HG02973 (cell line): ENCODE results near the gene ENTPD5.
"Not testable (repeated sequence)": the region's sequence is repeated elsewhere in the genome, so short reads cannot be mapped to it uniquely, and the experiment has no call there.

Experiments used
- ATAC-seq: cut with Tn5 transposase; IDR thresholded peaks from one replicate; pipeline ENCODE4 v1.9.1; 2021; ENCODE audit warnings: moderate library complexity; ENCODE audit not compliant: unreplicated experiment

ENTPD5 gene

DNA sequence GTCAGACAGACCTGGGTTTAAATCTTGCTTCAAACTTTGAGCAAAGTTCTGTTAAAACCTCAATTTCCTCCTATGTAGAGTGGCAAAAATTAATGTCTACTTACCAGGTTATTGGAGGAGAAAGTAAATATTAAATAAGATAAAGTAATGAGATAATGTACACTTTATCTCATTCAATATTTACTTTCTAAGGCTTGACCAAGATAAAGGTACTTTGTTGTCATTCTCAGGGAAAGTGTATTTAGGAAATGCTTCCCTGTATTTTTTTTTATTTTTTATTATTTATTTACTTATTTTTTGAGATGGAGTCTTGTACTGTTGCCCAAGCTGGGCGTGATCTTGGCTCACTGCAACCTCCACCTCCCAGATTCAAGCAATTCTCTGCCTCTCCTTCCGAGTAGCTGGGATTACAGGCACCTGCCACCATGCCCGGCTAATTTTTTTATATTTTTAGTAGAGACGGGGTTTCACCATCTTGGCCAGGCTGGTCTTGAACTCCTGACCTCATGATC is 73.9 kb downstream of the ENTPD5 start:
- no peak for ATAC-seq

DNA sequence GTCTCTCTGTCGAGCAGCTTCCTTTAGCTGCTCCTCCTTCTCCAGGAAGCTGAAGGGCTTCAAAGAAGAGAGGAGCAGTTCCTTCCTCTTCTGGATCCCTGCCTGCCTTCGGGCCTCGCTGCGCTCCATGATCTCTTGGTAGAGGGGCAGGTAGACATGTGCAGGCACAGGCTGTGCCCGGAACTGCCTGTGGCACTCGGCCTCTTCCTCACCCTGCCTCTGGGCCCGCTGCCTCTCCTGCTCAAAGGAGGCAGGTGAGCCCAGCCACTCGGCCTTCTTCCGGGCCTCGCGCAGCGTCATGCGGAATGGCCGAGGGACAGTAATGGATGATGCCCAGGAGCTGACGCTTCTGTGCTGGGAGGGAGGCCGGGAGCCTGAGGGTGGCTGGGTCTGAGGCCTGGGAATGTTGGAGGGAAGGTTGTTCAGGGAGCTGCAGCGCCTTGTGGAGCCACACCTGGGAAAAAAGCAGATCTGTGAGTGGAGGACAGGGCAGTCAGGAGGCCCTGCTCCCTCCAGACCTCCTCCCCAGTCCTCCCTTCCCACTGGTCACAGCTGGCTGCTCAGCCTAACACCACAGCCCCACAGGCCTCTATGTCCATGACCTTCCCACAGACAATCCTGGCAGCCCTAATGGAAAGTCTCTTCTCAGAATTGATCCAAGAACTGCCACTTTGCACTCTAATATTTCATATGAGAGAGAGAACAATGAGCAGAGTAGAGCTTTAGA is 74.5 kb downstream of the ENTPD5 start:
- ATAC-seq = no peak

DNA sequence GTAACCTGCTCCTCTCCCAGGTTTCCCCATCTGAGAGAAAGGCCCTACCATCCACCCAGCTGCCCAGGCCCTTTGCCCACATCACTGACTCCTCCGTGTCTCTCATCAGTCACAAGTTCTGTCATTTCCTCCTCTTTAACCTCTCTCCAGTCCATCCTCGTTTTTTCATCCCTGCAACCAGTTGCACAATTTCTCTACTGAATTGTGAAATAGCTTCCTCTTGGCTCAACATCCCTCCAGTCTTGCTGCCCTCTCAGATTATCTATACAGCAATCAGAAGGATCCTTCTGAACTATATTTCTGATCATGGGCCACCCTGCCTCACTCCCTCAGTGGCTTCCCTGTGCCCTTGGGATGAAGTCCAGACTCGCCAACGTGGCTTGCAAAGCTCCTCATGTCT is 76.0 kb downstream of the ENTPD5 start:
- no peak for ATAC-seq

DNA sequence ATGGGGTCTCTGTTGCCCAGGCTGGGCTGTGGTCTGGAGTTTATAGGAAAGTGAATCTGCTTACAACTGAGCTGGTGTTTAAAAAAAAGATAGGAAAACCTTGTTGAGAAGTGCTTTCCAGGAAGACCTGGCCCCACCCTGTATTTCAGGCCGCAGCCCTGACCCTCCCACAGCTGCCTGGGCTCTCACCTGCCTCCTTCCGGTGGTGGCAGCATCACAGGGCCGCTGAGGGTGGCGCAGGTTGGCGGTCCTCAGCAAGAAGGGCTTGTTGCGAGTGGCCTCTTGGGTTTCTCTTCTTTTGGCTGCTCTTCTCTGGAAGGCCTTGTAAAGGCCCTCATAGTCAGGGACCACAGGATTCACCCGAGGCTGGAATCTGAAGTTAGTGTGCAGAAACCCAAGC is 76.9 kb downstream of the ENTPD5 start:
- no peak for ATAC-seq

DNA sequence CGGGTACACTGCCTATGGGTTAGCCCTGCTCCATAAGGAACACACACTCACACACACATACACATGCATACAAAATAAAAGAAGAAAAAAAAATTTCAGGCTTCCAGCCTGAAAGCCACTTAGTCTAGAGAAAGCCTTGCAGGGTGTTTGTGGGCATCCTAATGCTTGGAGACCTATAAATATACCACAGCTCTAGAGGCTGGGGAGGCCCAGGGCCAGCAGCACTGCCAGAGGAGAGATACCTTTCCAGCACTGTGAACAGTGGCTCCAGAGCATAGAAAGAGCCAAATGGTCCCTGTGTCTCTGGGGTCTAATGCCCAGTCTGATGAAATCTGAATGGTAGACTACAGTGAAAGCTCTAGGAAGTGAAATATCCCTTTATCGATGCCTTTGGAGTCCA is 82.1 kb downstream of the ENTPD5 start:
- ATAC-seq = no peak

DNA sequence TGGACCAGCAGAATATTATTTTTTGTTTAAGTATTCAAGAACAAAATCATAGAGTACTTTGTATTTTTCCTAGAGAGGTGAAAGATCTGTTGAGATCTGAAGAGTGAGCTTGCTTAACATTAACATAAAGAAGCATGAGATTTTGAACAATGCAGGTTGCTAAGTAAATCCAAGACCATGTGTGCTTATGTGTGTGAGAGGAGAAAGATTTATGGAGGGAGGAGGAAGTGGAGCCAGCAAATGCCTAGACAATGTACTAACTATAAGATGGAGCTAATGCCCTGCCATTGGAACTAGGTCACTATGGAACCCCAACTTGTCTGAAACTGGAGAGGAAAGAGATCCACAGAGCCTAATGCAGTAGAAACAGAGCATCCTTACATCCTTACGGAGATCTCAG is 82.5 kb downstream of the ENTPD5 start:
- no peak for ATAC-seq

DNA sequence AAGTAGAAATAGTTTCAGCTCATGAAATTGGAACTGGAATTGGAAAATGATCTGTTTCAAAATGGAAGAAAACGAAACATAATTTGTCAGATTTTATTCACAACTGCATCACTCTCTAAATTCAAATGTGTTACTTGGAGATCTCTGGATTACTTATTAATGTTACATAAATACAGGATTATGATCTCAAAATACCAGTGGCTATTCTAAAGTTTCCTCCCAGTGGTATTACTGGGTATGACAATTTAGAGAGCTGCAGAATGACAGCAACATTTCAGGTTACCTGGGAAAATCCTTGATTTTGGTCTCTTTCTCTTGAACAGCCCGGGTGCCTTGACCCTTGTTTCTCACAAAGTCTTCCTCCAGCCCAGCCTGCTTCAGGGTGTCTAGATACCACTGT is 83.4 kb downstream of the ENTPD5 start:
- no peak for ATAC-seq

DNA sequence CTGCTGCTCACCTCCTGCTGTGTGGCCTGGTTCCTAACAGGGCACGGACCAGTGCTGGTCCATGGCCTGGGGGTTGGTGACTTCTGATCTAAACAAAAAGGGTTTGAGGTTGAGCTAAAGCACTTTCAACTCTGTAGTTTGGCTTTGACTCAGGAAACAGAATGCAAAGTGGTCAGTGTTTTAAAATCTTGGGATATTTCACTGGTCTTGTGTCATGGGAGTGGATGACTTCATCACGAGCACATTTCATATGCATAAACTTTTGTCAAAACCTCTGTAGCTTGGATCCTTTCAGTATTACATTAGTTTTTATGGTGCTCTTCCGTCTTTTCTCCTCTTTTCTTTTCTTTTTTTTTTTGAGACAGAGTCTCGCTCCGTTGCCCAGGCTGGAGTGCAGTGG is 94.8 kb downstream of the ENTPD5 start:
- no peak for ATAC-seq

DNA sequence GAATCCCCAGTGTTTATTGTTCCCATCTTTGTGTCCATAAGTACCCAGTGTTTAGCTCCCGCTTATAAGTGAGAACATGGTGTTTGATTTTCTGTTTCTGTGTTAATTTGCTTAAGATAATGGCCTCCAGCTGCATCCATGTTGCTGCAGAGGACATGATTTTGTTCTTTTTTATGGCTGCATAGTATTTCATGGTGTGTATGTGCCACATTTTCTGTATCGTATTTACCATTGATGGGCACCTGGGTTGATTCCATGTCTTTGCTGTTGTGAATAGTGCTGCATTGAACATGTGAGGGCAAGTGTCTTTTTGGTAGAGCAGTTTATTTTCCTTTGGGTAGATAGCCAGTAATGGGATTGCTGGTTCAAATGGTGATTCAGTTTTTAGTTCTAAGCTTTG is 99.6 kb downstream of the ENTPD5 start:
- not testable (repeated sequence) for ATAC-seq

DNA sequence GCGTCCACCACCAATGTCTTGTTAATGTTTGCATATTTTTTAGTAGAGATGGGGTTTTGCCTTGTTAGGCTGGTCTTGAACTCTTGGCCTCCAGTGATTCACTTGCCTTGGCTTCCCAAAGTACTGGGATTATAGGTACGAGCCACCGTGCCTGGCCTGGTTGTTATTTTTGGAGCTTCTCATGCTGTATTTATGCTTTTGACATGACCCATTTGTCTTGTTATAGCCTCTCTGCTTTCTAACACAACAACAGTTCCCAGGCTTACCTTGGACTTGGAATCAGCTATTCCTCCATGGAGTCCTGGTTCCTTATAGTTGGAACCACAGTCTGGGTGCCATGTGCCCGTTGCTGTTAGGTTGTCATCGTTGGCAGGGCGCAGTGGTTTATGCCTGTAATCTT is 102.8 kb downstream of the ENTPD5 start:
- ATAC-seq = no peak

DNA sequence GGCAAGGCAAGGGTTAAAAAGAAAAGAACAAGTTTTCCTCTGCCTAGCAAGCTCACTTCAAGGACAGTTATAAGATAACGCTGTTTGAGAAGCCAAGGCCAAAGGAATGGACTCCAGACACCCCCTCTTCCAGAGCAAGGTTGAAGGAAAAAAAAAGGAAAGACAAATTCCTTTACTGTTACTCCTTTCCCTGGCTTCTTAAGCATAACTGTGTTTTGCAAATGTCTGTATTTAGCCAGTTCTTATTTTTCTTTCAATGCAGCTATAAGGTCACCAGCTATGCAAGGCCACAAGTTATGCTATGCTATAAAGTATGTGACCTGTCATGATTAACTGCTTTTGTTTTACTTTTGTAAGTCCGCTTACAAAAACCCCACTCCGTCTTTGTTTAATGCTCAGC is 105.8 kb downstream of the ENTPD5 start:
- no peak for ATAC-seq

DNA sequence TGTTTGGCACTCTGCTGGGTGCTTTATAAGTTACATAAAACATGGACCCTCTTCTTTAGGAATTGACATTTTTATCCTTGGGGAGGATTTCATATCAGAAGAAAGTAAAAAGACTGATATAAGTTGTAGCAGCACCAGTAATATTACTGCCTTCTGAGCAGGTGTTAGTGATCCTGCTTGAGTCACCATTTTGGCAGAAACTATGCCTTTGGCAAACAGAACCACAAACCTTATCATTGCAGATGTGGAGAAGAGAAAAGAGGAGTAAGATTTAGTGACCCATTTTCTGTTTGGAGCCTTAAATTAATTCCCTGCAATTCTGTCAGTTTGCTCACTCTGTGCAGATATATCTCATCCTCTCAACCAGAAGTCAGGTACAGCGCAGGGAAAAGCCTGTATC is 109.4 kb downstream of the ENTPD5 start:
- no peak for ATAC-seq
